SW480 (cell line): ENCODE data around the gene RUNX3.

Source experiments
- DNase-seq: peaks from one replicate; pipeline ENCODE4 v3.0.0-alpha.2; 2016; ENCODE audit warnings: low spot score

Gene RUNX3

DNA sequence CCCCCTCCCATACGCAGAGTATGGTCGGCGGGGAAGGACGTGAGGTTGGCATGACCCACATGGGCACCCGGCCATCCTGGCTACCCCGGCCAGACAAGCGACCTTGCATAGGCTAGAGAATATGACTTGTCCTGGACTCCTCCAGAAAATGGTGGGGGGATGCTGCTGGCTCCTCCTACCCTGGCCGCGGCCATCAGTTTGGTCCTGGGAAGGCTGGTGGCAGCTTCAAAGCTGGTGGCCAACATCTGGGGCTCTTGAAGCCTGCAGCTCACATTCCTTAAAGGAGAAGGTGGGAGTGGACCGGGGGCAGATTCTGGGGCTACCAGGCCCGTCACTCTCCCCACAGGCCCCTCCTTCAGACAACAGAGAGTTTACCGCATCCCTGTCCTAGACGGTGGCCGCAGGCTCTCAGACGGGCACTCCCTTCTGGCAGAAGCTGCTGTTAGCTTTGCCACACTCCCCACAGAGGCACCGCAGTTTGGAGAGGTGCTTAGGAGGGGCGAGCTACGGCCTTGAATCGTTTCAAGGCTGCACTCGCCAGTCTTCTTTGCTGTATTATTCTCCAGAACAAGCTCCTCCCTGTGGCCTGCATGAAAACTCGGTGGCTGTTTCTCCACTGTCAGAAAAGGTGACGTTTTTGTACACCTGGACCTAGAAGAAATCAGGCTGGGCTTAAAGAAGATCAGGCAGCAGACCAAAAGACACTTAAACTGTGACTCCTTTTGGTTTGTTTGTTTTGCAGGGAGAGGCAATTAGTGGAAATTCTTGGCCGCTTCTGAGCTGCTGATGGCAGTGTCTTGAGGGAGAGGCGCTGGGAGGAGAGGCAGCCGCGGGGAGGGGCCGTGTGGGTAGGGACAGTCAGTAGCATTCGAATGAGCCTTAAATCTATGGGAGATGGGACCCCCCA lies 68.0 kb downstream of the RUNX3 start:
- DNase-seq: no peak

DNA sequence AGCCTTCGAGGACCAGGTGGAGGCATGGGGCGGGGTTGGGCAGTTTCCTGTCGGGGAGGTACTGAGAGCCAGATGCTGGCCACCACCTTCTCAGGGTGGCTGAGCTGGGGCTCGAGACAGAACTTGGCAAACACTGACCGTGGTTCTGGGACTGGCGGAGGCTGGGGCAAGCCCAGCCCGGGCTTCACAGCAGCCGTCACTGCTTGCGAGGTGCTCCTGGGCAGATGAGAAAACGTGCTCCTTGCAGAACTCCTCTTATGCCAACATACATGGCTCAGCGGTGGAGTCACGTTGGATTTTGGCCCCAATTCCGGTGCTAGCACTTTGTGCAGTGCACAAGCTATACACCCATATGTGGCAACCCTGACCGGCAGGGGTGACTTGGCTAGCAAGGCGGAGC lies 69.2 kb downstream of the RUNX3 start:
- no peak for DNase-seq

DNA sequence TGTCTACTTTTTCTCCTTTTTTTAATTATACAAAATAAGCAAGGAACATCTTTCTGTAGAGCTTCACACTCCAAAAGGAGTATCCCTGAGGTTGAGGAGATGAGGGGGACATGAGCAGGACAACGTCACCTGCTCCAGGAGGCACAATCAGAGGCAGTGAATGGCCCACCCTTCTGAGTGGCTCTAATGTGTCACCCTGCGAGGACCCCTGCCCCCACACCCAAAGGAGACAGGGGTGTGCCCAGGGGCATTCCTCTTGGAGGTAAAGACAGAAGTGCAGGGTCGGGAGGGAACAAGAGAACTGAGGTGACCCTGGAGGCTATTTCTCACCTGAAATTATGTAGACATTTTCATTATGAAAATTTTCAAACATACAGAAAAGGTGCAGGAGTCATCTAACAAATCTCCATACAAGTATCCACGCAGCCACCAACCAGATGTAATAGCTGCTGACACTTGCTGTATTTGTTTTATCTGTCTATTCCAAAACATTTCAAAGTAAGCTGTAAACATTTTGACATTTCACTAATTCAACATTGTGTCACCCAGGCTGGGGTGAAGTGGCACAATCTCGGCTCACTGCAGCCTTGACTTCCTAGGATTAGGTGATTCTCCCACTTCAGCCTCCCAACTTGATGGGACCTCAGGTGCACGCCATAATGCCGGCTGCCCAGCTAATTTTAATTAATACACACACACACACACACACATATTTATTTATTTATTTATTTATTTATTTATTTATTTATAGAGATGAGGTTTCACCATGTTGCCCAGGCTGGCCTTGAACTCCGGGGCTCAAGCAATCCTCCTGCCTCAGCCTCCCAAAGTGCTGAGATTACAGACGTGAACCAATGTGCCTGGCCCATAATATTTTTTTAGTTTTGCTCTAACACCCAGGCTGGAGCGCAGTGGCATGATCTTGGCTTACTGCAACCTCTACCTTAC lies 70.7 kb downstream of the RUNX3 start:
- no peak for DNase-seq

DNA sequence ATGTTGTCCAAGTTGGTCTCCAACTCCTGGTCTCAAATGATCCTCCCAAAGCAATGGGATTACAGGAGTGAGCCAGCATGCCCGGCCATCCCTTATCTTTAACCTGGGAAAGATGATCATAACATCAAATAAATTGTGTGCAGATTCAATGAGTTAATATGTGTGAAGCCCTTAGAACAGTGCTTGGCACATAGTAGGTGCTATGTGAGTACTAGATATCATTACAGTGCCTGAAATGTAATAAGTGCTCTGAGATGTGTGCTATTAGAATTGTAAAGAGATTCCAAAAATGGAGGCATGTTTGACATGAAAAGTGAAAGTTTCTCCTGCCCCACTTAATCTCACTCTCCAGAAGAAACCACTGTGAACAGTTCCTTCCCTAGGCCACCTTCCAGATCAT lies 71.8 kb downstream of the RUNX3 start:
- no peak for DNase-seq

- no peak for DNase-seq
Observed at GRCh38 chr1:24857507-24858133, 72.5 kb downstream of the RUNX3 start.

DNA sequence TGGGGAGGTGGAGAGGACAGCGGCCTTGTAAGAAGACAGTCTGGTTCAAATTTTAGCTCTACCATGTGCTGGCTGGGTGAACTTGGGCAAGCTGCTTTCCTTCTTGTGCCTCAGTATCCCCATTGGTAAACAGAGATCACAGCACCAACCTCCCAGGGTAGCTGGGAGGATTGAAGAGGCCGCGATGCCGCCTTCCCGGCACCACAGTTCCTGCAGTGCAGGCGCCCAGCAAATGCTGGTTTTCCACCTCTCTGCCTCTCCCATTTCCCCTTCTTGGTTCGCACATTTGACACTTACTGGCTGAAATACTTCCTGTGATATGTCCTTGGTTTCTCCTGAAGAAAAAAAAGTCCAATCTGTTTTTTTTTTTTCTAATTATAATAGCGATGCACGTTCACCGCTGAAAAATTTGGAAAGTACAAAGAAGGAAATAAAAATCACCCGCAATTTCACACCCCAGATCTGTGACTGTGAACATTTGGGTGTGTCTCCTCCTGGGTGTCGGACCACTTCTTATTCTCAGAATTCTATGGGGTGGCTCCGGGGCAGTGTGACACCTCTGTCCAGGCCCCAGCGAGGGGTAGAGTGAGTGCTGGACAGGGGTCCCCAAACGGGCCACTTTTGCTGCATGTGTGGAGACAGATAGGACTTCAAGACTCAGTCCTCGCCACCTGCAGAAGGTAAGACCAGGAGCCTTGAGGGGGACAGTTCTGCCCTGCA lies 73.1 kb downstream of the RUNX3 start:
- no peak for DNase-seq

- DNase-seq: no peak
Observed at GRCh38 chr1:24855474-24855873, 74.6 kb downstream of the RUNX3 start.

GRCh38 chr1:24853649-24854048 lies 76.4 kb downstream of the RUNX3 start:
- no peak for DNase-seq

- DNase-seq: no peak
Observed at GRCh38 chr1:24850328-24850920, 79.7 kb downstream of the RUNX3 start.

GRCh38 chr1:24849672-24850295 lies 80.3 kb downstream of the RUNX3 start:
- peak; percentile 43 for DNase-seq
